DOHH2 (cell line): Measurements from ENCODE around the gene IRAG1.

Experiments used
- H3F3A ChIP-seq: fragments of 200-600 bp; sonication (generic), shearing (Covaris generic); 2 replicates; pipeline ENCODE4 v1.6.0; 2016; ENCODE audit warnings: antibody characterized with exemption, mild to moderate bottlenecking; ENCODE audit not compliant: control insufficient read depth, insufficient read depth
- H3K27ac ChIP-seq: fragments of 200-600 bp; sonication (generic); 2 replicates; pipeline ENCODE4 v1.5.1; 2014; ENCODE audit warnings: low read depth, mild to moderate bottlenecking, low read length, moderate library complexity
- H3K27me3 ChIP-seq: fragments of 200-600 bp; sonication (generic); 2 replicates; pipeline ENCODE4 v1.6.1; 2014; ENCODE audit warnings: mild to moderate bottlenecking, low read length, mixed read lengths; ENCODE audit not compliant: control insufficient read depth
- H3K36me3 ChIP-seq: fragments of 200-600 bp; sonication (generic); 2 replicates; pipeline ENCODE4 v1.6.1; 2014; ENCODE audit warnings: mild to moderate bottlenecking, low read length, moderate library complexity, mixed read lengths; ENCODE audit not compliant: control insufficient read depth
- H3K4me1 ChIP-seq: fragments of 200-600 bp; sonication (generic); 2 replicates; pipeline ENCODE4 v1.6.1; 2014; ENCODE audit warnings: mild to moderate bottlenecking, low read length, mixed read lengths; ENCODE audit not compliant: control insufficient read depth
- H3K4me2 ChIP-seq: fragments of 200-600 bp; sonication (generic); 2 replicates; pipeline ENCODE4 v1.6.0; 2014; ENCODE audit warnings: mild to moderate bottlenecking, low read length, moderate library complexity
- H3K4me3 ChIP-seq: fragments of 200-600 bp; sonication (generic); 2 replicates; pipeline ENCODE4 v1.5.1; 2014; ENCODE audit warnings: mild to moderate bottlenecking, low read length, mixed read lengths
- H3K79me2 ChIP-seq: fragments of 200-600 bp; sonication (generic); 2 replicates; pipeline ENCODE4 v1.6.1; 2014; ENCODE audit warnings: mild to moderate bottlenecking, low read length, mixed read lengths; ENCODE audit not compliant: control insufficient read depth
- H3K9me2 ChIP-seq: fragments of 200-600 bp; sonication (generic); replicated peaks from 2 replicates; pipeline ENCODE4 v1.6.1; 2014; ENCODE audit warnings: mild to moderate bottlenecking, low read length, mixed read lengths; ENCODE audit not compliant: control insufficient read depth
- H3K9me3 ChIP-seq: fragments of 200-600 bp; sonication (generic); 2 replicates; pipeline ENCODE4 v1.6.1; 2014; ENCODE audit warnings: antibody characterized with exemption, low read length, mixed read lengths; ENCODE audit not compliant: control insufficient read depth, insufficient read depth
- H4K20me1 ChIP-seq: fragments of 200-600 bp; sonication (generic); 2 replicates; pipeline ENCODE4 v1.6.0; 2014; ENCODE audit warnings: low read depth, mild to moderate bottlenecking, antibody characterized with exemption, low read length, moderate library complexity; ENCODE audit not compliant: control insufficient read depth, insufficient read depth
- EZH2phosphoT487 ChIP-seq: fragments of 200-600 bp; sonication (generic); IDR thresholded peaks from 2 replicates; pipeline ENCODE4 v1.6.1; 2017; ENCODE audit warnings: borderline replicate concordance, mild to moderate bottlenecking, antibody characterized with exemption, low read length, moderate library complexity, mixed read lengths
- TF ChIP-seq, protein P1 (sequence below): fragments of 200-600 bp; sonication (generic); IDR thresholded peaks from one replicate; pipeline ENCODE4 v1.5.1; 2014; ENCODE audit warnings: antibody characterized with exemption, mild to moderate bottlenecking, low read depth, low read length; ENCODE audit not compliant: poor library complexity, severe bottlenecking

IRAG1 gene

DNA sequence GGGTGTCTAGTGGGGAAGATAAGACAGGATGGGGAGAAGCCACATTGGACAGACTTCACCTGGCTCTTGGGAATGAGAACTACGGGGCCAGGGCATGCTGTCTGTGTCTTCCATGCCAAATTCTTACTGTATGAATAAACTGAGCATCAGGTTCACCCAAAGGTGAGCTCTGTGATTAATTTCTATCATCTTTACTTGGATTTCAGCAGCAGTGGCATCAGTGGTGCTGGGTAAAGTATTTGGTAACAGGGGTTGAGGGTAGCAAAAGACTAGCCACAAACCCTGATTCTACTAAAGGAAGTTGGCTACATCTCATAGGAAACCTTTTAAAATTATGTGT lies 38.8 kb downstream of the IRAG1 start:
- Histone ChIP-seq H3K9me3 (no peaks in the 10 kb centered on the region), H3K79me2 (no peaks in the 10 kb centered on the region), H3K4me1 (peaks cover 8% of the 10 kb centered on the region), H3F3A (no peaks in the 10 kb centered on the region), H3K9me2 (no peaks in the 10 kb centered on the region), H3K4me2 (no peak overlapping the region), H3K36me3 (no peaks in the 10 kb centered on the region), H3K27ac (no peak overlapping the region), H3K4me3 (no peak overlapping the region), H4K20me1 (no peaks in the 10 kb centered on the region), H3K27me3 (no peaks in the 10 kb centered on the region)
- no peak for TF ChIP-seq EZH2phosphoT487
- TF ChIP-seq, protein P1, sequence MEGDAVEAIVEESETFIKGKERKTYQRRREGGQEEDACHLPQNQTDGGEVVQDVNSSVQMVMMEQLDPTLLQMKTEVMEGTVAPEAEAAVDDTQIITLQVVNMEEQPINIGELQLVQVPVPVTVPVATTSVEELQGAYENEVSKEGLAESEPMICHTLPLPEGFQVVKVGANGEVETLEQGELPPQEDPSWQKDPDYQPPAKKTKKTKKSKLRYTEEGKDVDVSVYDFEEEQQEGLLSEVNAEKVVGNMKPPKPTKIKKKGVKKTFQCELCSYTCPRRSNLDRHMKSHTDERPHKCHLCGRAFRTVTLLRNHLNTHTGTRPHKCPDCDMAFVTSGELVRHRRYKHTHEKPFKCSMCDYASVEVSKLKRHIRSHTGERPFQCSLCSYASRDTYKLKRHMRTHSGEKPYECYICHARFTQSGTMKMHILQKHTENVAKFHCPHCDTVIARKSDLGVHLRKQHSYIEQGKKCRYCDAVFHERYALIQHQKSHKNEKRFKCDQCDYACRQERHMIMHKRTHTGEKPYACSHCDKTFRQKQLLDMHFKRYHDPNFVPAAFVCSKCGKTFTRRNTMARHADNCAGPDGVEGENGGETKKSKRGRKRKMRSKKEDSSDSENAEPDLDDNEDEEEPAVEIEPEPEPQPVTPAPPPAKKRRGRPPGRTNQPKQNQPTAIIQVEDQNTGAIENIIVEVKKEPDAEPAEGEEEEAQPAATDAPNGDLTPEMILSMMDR: no peak

DNA sequence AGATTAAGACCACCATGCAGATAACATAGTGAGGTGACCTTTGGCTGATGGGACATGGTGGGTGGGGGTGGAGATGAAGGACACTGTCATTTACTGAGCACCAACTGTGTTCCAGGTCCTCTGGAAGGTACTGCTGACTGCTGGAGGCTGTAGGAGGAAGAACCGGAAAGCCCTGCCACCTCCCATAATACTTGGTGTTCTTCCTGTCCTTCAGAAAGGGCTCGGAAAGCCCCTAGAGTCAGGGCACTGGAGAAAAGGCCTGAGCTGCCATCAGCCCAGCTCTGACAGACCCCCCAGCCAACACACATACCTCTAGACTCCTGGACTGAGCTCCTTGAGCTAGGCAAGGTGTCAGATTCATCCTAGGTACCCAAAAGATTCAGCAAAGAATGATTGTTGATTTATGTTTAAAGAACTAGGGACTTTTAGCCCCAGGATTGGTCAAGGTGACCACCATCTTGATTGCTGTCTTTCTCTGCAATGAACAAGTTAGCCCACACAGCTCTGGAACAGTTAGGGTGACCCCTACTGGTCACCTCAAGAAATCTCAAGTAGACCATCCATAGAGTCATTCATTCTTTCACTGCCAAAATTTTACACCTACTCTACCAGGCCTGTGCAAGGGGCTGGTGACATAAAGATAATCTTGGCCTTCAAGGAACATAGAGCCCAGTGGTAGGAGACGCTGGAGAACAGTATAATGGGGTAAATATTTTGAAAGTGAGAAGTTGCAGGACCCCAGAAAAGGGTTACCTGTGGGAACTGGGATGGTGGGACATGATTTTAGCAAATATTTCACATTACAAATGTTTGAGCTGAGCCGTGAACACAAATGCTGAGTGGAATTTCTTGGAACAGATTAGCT lies 39.4 kb downstream of the IRAG1 start:
- no peaks in the 10 kb centered on the region for H3F3A ChIP-seq
- no peak overlapping the region for H3K27ac ChIP-seq

DNA sequence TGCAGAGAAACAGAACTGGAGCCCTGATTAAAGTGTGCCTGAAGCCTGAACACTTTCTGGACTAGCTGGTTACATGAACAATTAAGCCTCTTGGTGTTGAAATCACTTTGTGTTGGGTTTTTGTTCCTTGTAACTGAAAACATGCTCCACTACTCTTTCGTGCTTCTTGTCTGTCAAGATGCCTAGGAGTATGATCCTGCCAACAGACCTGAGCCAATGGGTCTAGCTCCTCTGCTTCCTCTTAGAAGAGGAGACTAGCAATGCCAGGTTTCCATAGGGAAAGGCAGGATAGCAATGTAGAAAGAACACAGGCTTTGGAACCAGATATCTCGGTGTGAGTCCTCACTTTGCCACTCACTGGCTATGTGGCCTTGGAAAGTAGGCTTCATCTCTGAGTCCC lies 40.3 kb downstream of the IRAG1 start:
- H3F3A ChIP-seq: no peaks in the 10 kb centered on the region
- no peaks in the 10 kb centered on the region for H4K20me1 ChIP-seq
- no peaks in the 10 kb centered on the region for H3K36me3 ChIP-seq
- no peak for TF ChIP-seq EZH2phosphoT487
- TF ChIP-seq, protein P1: no peak
- H3K9me3 ChIP-seq: no peaks in the 10 kb centered on the region
- H3K4me2 ChIP-seq: no peak overlapping the region
- H3K79me2 ChIP-seq: no peaks in the 10 kb centered on the region
- no peaks in the 10 kb centered on the region for H3K9me2 ChIP-seq
- H3K27me3 ChIP-seq: no peaks in the 10 kb centered on the region
- H3K4me1 ChIP-seq: no peaks in the 10 kb centered on the region
- no peak overlapping the region for H3K4me3 ChIP-seq
- H3K27ac ChIP-seq: no peak overlapping the region

More for the DNA sequence above, 39.4 kb downstream of the IRAG1 start:
- Histone ChIP-seq H3K9me2 (no peaks in the 10 kb centered on the region), H3K27me3 (no peaks in the 10 kb centered on the region), H4K20me1 (no peaks in the 10 kb centered on the region), H3K9me3 (no peaks in the 10 kb centered on the region), H3K4me3 (no peak overlapping the region), H3K36me3 (no peaks in the 10 kb centered on the region), H3K79me2 (no peaks in the 10 kb centered on the region), H3K4me2 (no peak overlapping the region), H3K4me1 (peaks cover 2% of the 10 kb centered on the region)
- TF ChIP-seq, protein P1: peak; percentile 76
- TF ChIP-seq EZH2phosphoT487: no peak
